Measurements from ENCODE around the gene AFM. TPM values are rescaled to one million over a fixed set of nuclear protein-coding genes. Genes with fewer than 3 reads are reported as not detected.

Gene AFM
- total and polyA plus RNA-seq, 7 donors: not detected

DNA sequence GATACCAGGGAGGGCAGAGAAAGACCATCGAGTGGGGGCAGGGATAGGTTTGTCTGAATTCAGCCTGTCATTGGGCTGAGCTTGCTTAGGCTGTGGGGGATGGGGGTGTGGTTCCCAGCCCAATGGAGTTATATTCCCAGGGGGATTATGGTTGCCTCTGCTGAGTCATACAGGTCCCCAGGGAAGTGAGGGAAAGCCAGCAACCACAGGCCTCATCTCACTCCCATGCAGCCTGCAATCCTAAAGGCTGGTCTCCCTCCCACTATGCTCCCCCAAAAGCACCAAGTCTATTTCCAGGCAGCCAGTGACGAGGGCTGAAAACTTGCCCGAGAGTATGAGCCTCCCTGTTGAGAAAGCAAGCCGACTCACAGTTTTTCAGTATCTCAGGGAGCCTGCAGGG lies 39.3 kb downstream of the AFM start:
- WGBS, 3 donors: 52 to 56% (median 55%) methylated on average over 4 of the region's 4 CpGs
- Histone ChIP-seq H3K4me1 (no peaks in the 10 kb centered on the region), H3K36me3 (ENCODE audit: insufficient read depth in 1 of 2, low read depth in 1 of 2) (no peaks in the 10 kb centered on the region), H3K27ac (no peak overlapping the region), H3K27me3 (ENCODE audit: insufficient read depth in 3 of 3, low read length in 2 of 3) (no peaks in the 10 kb centered on the region), H3K9me3 (no peaks in the 10 kb centered on the region), H3K4me3 (no peak overlapping the region)
- TF ChIP-seq CTCF (IDR thresholded peaks at IDR 0.05): no peak
- ATAC-seq: no peak
- intact Hi-C loops (cut with DNase I): no loop called here
- DNase-seq: no peak

- intact Hi-C loops (cut with DNase I): no loop called here
- Histone ChIP-seq H3K4me1 (no peaks in the 10 kb centered on the region), H3K27me3 (ENCODE audit: insufficient read depth in 3 of 3, low read length in 2 of 3) (no peaks in the 10 kb centered on the region), H3K36me3 (ENCODE audit: insufficient read depth in 1 of 2, low read depth in 1 of 2) (no peaks in the 10 kb centered on the region), H3K9me3 (no peaks in the 10 kb centered on the region), H3K27ac (no peak overlapping the region), H3K4me3 (no peak overlapping the region)
- TF ChIP-seq CTCF (IDR thresholded peaks at IDR 0.05): no peak
- DNase-seq: no peak
- WGBS, 3 donors: 69 to 81% (median 77%) methylated on average over 2 of the region's 2 CpGs
- ATAC-seq: no peak
These were observed 41.6 kb downstream of the AFM start for GRCh38 chr4:73523126-73523525.

GRCh38 chr4:73525611-73526010 lies 44.1 kb downstream of the AFM start:
- WGBS, 3 donors: 55 to 73% (median 65%) methylated on average over 1 of the region's 1 CpG
- Histone ChIP-seq H3K27ac (no peak overlapping the region), H3K27me3 (ENCODE audit: insufficient read depth in 3 of 3, low read length in 2 of 3) (no peaks in the 10 kb centered on the region), H3K36me3 (ENCODE audit: insufficient read depth in 1 of 2, low read depth in 1 of 2) (no peaks in the 10 kb centered on the region), H3K4me3 (no peak overlapping the region), H3K4me1 (no peaks in the 10 kb centered on the region), H3K9me3 (no peaks in the 10 kb centered on the region)
- ATAC-seq: no peak
- no peak for DNase-seq
- intact Hi-C loops (cut with DNase I): no loop called here
- no peak for TF ChIP-seq CTCF (IDR thresholded peaks at IDR 0.05)

- no peaks in the 10 kb centered on the region for H3K27me3 ChIP-seq (ENCODE audit: insufficient read depth in 3 of 3, low read length in 2 of 3)
- no peak for ATAC-seq
- H3K4me1 ChIP-seq: no peaks in the 10 kb centered on the region
- no peaks in the 10 kb centered on the region for H3K36me3 ChIP-seq (ENCODE audit: insufficient read depth in 1 of 2, low read depth in 1 of 2)
- intact Hi-C loops (cut with DNase I): no loop called here
- no peak overlapping the region for H3K4me3 ChIP-seq
- no peaks in the 10 kb centered on the region for H3K9me3 ChIP-seq
- TF ChIP-seq CTCF (IDR thresholded peaks at IDR 0.05): no peak
- 50 to 80% (median 62%) methylated on average over 1 of the region's 1 CpG for WGBS, 3 donors
- no peak overlapping the region for H3K27ac ChIP-seq
- DNase-seq: no peak
These were observed 45.7 kb downstream of the AFM start for GRCh38 chr4:73527196-73527595.

- TF ChIP-seq CTCF (IDR thresholded peaks at IDR 0.05): no peak
These were observed 46.6 kb downstream of the AFM start for GRCh38 chr4:73528171-73528570.

More at GRCh38 chr4:73528171-73528570, 46.6 kb downstream of the AFM start:
- ATAC-seq: no peak
- Histone ChIP-seq H3K4me1 (no peaks in the 10 kb centered on the region), H3K27ac (no peak overlapping the region), H3K9me3 (no peaks in the 10 kb centered on the region), H3K36me3 (ENCODE audit: insufficient read depth in 1 of 2, low read depth in 1 of 2) (no peaks in the 10 kb centered on the region), H3K27me3 (ENCODE audit: insufficient read depth in 3 of 3, low read length in 2 of 3) (no peaks in the 10 kb centered on the region), H3K4me3 (no peak overlapping the region)
- 86 to 90% (median 89%) methylated on average over 2 of the region's 2 CpGs for WGBS, 3 donors
- intact Hi-C loops (cut with DNase I): no loop called here
- DNase-seq: no peak

All from psoas muscle (tissue), 8 donors.